Middle frontal gyrus (tissue), 1 donor: ENCODE measurements around the gene ZNF598.

ENCODE experiments used
- DNase-seq: peaks from one replicate; pipeline ENCODE4 v3.0.0-alpha.2; 2015; ENCODE audit warnings: low spot score; ENCODE audit errors: extremely low spot score

ZNF598 gene

DNA sequence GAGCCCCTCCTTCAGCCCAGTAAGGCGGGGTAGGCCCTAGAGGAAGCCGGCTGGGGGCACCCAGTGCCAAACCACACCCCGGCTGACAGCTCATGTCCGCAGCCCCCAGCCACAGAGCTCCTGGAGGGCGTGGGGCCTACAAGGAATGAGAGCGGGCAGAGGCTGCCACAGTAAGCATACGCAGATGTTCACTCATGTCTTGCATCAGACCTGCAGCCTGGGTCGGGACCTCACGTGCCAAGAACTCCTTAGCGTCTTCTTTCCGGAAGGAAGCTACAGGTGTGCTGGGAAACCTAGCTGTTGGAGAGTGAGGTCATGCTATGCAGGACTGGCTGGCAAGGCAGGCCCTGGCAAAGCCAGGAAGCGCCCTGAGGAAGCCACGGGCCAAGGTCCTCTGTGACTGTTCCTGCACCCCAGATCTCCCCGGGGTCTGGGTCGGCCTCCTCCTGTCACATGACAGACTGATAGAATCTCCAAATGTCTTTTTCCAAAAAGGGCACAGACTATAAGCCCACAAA, 1.6 kb downstream of the ZNF598 start:
- DNase-seq, result no peak

DNA sequence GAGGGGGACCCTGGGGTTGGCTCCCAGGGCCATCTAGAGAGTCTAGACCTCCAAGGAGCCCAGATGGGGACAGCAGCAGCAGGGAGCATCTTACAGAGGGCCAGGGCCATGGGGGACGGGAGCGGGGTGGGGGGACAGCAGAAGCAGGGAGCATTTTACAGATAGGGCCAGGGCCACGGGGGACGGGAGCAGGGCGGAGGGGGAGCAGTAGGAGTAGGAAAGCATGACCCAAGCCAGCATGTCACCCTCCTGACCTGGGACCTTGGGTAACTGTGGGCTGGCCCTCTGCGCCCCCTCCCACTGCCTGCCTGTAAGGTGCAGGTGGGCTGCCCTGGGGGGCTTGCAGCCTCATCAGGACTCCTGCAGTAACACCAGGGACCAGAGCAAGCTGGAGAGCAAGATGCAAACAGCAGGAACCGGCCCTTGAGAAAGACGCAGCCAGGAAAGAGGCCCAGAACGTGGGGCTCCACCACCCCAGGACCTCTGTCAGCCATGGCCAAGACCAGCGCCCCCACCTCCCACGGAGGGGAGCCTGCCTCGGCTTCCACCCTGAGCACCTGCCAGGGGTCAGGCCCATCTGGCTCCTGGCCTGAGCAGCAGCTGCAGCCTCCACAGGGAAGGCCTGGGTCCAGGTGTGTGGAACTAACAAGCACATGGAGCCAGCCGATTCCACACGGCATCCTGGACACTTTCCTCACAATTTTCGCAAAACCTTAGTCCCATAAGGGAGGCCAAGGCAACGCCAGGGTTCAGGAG, 2.4 kb downstream of the ZNF598 start:
- no peak for DNase-seq

DNA sequence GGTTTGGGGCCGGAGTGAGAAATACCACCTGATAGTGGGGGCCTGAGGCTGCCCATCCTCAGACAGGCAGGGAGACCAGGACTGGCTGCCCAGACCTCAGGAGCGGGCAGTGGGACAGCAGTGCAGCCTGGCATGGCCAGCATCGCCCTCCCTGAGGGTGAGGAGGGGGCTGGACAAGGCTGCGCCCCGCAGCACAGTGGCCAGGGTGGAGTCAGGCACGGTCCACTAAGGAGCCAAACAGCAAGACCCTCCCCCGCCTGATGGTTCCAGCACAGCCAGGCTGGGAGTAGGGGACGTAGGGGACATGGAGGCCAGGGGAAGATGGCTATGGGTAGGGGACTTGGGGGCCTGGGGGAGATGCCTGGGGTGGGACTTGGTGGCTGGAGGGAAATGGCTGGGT, 3.3 kb downstream of the ZNF598 start:
- DNase-seq, result no peak

DNA sequence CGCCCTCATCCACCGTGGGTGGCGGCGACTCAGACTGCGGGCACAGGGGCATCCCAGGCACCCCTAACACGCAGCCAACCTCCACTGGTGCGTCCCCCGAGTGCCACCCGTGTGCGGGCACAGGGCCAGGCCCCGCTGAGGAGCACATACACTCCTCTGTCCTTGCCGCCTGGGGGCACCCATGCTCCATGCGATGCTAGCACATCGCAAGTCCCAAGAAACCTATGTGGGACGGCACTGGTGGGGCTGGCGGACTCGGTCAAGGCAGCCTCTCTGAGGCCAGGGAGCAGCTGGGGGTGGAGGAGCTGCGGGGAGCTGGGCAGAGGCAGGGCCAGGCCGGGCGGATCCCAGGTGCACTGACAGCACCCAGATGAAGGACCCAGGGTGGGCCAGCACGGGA, 4.0 kb downstream of the ZNF598 start:
- DNase-seq, result no peak

DNA sequence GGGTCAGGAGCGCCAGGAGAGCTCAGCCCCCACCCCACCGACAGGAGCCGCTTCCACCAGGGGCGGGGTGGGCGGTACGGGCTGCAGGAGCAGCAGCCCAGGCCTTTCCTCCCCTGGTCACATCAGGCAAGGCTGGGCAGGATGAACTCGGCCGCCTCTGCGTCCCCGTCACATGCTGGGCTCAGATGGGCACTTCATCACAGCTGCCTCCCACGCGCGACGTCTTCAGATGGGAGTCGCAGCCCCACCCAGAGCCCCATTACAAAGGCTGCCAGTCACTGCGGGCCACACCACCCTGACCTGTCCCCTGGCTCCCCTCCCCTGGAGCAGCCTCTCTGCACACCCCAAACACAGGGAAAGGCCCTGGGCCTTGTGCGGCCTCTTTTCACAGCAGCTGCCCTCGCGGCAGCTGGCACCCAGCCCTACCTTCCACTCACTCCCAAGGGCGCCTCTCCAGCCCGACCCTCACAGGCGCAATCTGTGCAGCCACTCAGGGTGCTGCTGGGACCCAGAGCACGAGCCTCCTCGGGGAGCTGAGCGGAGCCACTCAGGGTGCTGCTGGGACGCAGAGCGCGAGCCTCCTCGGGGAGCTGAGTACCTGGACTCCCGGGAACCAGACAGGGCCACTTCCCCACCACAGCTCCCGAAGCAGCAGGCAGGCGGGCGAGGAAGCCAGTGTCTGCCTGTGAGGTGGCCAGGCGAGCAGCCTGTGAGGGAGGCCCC, 4.7 kb downstream of the ZNF598 start:
- DNase-seq, result no peak

DNA sequence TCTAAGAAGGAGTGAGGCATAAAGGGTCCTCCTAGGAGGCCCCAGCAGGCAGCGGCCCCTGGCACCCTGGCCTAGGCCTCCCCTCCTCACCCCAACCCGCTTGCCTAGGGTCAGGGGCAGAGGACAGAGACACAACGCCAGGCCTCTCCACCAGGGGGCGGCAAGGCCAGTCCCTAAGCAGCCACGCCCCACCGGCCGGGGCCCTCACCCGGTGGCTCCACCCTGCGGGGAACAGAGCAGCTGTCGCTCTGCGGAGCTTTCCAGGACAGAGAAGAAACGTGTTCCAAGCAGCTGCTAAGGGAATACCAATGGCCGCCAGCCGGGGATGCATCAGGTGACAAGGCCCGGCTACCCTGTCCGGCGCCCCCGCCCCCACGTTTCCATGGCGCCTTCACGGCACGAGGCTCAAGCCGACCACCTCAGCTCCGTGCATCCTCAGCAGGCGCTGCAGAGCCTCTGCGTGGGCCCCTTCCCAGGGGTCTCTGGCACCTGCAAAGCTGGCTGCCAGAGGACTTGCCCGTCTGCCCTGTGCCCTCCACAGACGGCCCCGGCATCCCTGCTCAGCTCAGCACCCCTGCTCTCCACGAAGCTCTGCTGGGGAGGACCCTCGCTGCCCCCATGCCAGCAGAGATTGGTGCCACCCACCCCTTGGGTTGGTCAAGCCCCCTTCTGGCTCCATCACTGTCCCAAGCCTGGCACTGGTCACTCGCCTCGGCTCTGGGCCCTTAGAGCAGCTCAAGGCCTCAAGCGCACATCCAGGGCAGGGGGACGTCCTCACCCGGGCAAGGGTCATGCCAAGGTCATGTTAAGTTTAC, 5.6 kb downstream of the ZNF598 start:
- DNase-seq, result no peak

DNA sequence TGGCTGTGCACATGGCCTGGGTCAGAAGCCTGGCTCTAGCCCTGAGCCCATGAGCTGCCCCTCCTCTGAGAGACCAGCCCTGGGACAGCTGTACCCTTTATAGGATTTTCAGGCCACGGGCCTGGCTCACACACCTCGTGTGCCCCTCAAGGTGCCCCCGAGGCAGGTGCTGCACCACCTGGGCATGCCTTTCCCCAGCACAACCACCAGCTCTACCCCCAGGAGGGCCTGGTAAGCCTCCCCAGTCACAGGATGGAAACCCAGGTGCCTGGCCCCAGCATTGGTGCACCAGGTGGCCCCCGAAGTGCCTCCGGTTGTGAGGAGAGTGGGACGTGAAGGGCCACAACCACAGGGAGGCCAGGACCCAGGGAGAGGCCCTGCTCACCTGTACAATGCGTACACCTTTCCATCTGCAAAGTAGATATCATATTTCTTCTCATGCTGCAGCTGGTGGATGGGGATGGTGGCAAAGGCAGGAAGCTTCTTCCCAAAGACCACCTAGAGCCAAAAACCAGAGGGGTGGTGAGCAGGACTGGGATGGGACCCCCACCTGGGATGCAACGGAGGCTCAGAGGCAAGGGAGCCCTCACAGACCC, 6.3 kb downstream of the ZNF598 start:
- no peak for DNase-seq

DNA sequence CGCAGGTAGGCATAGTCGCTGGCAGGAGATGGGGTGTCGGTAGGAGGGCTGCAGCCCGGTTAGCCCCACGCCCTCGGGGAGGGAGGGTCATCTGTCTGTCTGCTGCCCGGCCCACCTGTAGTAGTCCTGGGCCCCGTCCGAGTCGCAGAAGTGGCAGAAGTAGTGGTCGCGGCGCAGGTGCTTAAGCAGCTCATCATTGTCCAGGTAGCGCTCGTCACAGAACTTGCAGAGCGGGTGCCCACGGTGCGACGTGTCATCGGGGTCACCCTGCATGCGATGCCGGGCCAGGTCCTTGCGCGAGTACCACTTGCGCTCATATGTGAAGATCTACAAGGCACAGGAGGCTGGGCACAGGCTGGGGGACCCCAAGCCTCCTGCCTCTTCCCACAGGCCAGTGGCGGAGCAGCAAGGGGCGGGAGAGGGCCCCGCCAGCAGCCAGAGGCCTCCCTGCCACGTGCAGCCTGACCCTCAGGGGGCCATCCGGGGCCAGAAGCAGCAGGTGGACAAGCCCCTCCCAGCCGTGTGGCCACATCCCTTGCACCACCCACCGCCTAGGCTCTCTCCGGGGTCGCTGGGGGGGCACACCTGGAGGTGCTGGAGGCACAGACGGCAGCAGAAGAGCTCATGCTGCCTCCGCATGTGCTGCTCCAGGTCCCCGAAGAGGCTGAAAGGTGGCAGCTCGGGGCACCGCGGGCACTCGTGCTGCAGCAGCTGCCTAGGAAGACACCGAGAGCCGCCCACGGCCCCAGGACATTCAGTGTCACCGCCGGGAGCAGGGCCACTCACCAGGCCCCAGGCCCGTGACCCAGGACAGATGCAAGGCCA, 7.0 kb downstream of the ZNF598 start:
- DNase-seq, result no peak

DNA sequence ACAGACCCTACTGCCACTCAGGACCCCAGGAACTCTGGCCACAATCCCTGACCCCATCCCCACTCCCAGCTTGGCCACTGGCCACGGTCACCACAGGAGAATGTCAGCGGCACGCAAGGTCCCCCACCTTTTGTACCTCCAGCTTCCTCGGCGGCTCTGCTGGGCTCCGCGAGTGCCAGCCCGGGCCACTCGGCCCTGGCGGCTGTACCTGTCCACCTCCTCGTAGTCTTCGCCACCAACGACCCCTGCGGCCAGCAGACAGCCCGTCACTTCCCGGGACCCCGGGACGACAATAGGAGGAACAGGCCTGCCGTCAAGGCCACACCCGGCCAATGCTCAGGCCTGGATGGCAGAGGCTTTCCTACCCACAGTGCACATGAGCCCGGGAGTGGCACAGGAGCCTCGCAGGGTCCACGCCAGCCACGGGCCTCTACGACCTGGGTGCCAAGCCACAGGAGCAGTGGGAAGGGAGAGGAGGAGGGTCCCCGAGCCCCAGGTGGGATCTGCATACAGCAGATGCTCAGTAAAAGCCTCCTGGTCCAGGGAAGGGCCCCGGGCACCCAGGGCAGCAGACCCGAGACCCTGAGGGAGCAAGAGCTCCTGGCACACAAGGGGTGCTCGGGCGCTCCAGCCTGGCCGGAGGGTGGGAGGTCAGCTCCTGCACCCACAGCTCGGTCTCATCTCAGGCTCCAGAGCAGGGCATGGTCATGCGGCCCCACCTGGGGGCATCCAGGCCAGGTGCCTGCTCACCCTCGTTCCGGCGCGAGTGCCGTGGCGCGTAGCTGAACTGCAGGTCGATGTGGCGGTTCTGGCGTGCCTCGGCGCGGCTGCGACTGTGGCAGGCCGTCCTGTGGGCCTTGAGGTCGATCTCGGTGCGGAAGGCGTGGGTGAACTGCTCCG, 7.9 kb downstream of the ZNF598 start:
- DNase-seq, result no peak

DNA sequence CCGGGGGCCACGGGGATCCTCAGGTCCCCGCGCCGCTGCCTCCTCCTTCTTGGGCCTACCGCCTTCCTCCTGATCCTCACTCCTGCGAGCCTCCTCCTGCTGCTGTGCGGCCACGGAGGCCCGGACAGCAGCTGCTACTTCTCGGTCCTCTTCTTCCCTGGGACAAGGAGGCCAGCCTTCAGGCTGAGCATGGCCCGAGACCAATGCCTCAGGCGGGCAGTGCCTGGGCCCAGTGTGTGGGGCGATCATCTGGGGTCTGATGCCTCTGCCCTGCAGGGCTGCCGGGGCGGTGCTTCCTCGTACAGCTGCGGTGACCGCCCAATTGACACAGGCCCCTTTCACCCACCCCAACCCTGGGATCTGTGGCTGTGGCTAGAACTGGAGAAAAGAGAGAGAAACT, 8.6 kb downstream of the ZNF598 start:
- no peak for DNase-seq

DNA sequence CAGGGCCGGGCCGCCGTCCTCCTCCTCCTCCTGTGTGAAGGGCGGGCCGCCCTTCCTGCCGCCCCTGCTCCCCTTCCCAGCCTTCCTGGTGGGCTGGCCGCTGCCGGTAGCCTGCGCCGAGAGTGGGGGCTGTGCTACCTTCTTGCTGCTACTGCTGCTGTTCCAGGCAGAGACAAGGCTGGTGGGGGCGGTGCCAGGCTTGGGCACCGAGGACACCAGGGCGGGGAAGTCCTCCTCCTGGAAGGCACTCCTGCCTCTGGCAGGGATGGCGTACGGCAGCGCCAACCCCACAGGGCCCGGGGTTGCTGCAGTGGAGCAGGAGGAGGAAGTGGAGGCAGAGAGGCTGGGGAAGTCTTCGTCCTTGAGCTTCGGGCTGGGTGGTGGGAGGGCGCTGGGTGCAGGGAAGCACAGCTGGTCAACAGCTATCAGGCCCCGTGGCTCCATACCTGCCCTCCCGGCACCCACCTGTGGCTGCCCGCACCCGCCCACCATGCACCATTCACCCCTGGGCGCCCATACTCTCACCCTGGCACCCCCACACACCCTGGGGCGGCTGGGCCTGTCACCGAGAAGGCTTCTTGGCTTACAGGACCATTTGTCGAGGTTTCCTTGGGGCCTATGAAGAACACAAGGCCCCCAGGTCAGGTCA, 9.6 kb downstream of the ZNF598 start:
- DNase-seq, result no peak

DNA sequence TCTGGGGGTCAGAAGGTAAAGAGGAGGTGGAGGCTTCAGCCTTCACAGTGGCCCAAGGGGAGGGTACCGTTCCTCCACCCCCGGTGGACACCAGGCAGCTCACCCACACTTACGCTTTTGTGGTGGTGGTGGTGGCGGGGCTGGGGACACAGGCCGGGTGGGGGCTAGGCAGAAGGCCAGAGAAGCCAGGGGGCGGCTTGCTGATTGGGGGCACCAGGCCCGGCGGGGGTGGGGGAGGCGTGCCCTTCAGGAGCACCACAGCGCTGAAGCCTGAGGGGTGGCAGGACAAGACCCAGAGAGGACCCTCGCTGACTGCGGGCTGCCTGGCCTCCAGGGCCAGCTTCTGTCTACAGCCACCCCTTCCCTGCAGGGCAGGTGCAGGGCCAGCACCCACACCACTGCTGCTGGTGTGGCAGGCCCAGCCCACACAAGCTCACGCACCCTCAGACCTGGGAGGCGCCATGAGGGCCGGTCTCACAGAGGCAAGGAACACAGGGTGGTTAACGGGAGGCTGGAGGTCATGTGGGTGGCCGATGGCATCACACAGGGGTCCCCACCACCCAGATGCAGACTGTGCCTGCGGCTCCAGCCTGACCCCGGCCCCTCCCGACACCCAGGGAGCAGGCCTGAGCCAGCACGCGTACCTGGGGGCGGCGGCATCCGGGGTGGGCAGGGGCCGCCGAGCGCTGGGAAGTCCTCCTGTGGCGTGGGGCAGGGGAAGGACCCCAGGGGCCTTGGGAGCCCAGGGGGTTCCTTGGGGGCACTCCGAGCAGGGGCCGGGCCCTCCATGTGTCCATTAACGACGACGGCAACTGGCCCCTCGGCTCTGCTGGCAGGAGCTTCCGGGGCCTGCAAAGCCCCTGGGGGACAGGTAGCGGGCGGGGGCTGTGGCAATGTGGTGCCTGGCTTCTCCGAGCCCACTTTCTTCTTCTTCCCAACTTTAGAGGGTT, 10.5 kb downstream of the ZNF598 start:
- no peak for DNase-seq

DNA sequence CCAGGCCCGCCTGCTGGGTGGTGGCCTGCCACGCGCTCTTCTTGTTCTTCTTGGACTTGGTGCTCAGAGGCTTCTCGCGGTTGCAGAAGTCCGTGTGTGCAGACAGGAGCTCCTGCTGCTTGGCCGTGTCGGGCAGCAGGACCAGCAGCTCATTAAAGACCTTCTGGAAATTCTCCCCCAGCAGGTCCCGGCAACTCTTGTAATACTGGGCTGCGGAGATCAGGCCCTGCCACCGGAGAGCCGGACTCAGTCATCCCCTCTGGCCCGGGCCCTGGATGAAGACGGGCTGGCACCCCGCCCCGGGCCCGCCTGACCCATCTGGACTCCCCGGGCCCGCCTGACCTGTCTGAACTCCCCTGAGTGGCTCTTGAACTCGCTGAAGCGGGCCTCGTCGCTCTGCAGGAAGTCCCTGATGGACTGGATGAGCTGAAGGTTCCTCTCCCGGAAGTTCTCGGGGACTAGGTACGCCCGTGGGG, 11.2 kb downstream of the ZNF598 start:
- DNase-seq, result no peak

DNA sequence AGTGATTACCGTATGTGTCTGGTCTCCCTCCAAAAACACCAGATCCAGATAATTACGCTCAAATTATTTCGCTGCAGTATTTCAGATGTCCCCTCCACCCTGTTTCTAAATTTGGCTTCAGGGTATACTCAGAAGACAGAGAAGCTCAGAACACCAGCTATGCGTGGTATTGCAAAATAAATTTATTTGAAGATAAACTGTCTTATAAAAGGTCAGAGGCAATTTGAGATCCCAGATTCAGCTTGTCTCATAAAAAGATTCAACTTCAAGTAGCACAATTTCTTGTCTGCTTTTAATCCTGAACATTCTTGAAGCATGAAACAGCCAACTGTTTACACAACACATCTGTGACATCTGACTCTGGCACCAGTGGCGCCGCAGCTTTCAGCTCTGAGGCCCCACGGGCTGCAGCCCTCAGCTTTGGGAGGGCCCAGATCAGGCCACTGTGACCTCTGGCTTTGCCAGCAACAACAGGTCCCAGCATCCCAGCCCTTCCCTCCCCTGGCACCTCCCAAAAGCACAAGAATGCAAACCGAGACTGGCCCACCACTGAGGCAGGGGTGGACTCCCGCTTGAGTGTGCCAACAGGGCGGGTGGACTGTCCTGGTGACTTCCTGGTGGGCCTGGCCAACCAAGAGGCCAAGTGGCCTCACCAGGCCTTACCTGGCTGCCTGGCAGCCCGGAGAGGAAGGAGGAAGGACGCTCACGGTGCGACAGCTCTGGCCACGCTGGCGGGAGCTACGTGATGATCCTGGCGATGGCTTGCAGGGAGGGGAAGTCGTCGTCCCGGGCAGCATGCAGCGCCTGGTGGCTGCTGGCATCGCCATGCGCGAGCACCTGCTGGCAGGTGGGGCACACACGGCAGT, 11.9 kb downstream of the ZNF598 start:
- no peak for DNase-seq

DNA sequence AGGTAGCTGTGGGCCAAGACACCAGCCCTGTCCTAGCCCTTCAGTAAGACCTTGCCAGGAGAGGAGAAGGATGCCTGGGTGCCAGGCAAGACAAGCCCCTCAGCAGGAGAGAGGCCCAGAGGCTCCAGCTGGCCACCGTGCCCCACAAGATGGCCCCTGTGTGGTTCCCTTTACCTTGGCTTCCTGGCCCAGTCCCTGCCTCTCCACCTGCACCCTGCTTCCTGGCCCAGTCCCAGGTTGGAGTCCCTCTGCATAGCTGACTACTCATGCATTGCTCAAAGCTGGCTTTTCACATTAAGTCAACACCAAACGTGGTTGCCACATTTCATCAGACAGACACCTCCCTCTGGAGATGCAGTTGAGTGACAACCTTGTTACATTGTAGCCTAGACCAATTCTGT, 15.9 kb downstream of the ZNF598 start:
- DNase-seq, result no peak

DNA sequence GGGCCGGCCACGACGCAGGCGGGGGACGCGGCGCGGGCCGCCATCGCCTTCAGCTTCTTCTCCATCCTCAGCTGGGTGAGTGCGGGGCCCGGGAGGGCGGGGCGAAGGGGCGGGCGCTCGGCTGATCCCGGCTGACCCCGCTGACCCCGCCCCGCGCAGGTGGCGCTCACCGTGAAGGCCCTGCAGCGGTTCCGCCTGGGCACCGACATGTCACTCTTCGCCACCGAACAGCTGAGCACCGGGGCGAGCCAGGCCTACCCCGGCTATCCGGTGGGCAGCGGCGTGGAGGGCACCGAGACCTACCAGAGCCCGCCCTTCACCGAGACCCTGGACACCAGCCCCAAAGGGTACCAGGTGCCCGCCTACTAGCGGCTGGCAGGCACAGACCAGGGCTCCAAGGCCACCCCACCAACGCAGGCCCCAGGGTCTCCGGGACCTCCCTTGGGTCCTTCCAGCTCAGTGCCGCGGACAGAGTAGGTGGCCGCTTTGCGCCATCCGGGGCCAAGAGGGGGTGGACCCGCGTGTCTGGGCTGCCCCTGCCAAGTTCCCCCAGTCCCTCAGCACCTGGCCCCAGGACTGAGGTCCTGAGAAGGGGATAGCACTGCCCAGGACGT, 16.8 kb downstream of the ZNF598 start:
- no peak for DNase-seq
